Cardiac muscle cell (in vitro differentiated cells and primary cell): Measurements from ENCODE around the gene RNGTT. TPM values are rescaled to one million over a fixed set of nuclear protein-coding genes. Genes with fewer than 3 reads are reported as not detected.

Experiments
- DNase-seq, 2 donors: peaks; one replicate each; pipeline versions ENCODE4 v3.0.0 to v3.0.0-alpha.2; 2010 to 2017; ENCODE audit warnings: low read depth in 1 of 2, low spot score in 1 of 2
- H3K27ac ChIP-seq: fragments of 200-600 bp; sonication (generic); 2 replicates; pipeline ENCODE4 v1.5.1; 2016
- H3K27me3 ChIP-seq: fragments of 200-600 bp; sonication (generic); 2 replicates; pipeline ENCODE4 v1.6.0; 2016; ENCODE audit warnings: control low read depth
- H3K36me3 ChIP-seq: fragments of 200-600 bp; sonication (generic); 2 replicates; pipeline ENCODE4 v1.5.1; 2016; ENCODE audit warnings: control low read depth
- H3K4me1 ChIP-seq: fragments of 200-600 bp; sonication (generic); 2 replicates; pipeline ENCODE4 v1.8.1; 2017; ENCODE audit warnings: low read depth, mild to moderate bottlenecking, mixed run types
- H3K4me3 ChIP-seq: fragments of 200-600 bp; sonication (generic); 2 replicates; pipeline ENCODE4 v1.5.1; 2016; ENCODE audit warnings: mild to moderate bottlenecking
- H3K9me3 ChIP-seq: fragments of 200-600 bp; sonication (generic); 2 replicates; pipeline ENCODE4 v1.5.1; 2017; ENCODE audit warnings: low read depth, mild to moderate bottlenecking, control low read depth
- CTCF ChIP-seq: IDR thresholded peaks from 2 replicates; pipeline ENCODE4 v1.5.1; 2012; ENCODE audit warnings: low read depth, mild to moderate bottlenecking, low read length
- polyA plus RNA-seq: library from polyadenylated mRNA; unstranded; fragments of >200 nt; fragmentation: Nextera tagmentation; extraction: Ambion mirVana; gene quantifications from 2 replicates; pipeline ENCODE4 v1.2.1, GENCODE V29; 2016
- total RNA-seq: library from RNA; depleted of rRNA; stranded (reverse); fragments of >200 nt; gene quantifications from 2 replicates; pipeline ENCODE4 v1.2.3, GENCODE V29; 2016

RNGTT gene
- total and polyA plus RNA-seq, 2 experiments from 2014 or later = 10.9 to 12.5 TPM

- Histone ChIP-seq H3K27me3 (no peaks in the 10 kb centered on the region), H3K9me3 (no peaks in the 10 kb centered on the region), H3K27ac (no peak overlapping the region), H3K4me3 (no peak overlapping the region), H3K36me3 (no peaks in the 10 kb centered on the region), H3K4me1 (no peaks in the 10 kb centered on the region)
- DNase-seq = no peak
- no peak for TF ChIP-seq CTCF
Observed at GRCh38 chr6:88662163-88662580, 301.2 kb downstream of the RNGTT start.

GRCh38 chr6:88661136-88661535, 302.3 kb downstream of the RNGTT start:
- no peak for DNase-seq
- no peak overlapping the region for H3K27ac ChIP-seq
- H3K36me3 ChIP-seq = no peaks in the 10 kb centered on the region
- H3K27me3 ChIP-seq = no peaks in the 10 kb centered on the region
- H3K9me3 ChIP-seq = no peaks in the 10 kb centered on the region
- H3K4me3 ChIP-seq = no peak overlapping the region
- no peak for TF ChIP-seq CTCF
- H3K4me1 ChIP-seq = no peaks in the 10 kb centered on the region

GRCh38 chr6:88655586-88655985, 307.8 kb downstream of the RNGTT start:
- TF ChIP-seq CTCF = no peak
- Histone ChIP-seq H3K9me3 (no peaks in the 10 kb centered on the region), H3K4me3 (no peak overlapping the region), H3K27ac (no peak overlapping the region), H3K36me3 (no peaks in the 10 kb centered on the region), H3K4me1 (no peaks in the 10 kb centered on the region), H3K27me3 (no peaks in the 10 kb centered on the region)
- no peak for DNase-seq

GRCh38 chr6:88653936-88654335, 309.5 kb downstream of the RNGTT start:
- Histone ChIP-seq H3K27me3 (no peaks in the 10 kb centered on the region), H3K27ac (no peak overlapping the region), H3K36me3 (no peaks in the 10 kb centered on the region), H3K4me1 (no peaks in the 10 kb centered on the region), H3K4me3 (no peak overlapping the region), H3K9me3 (no peaks in the 10 kb centered on the region)
- DNase-seq = no peak
- TF ChIP-seq CTCF = no peak

DNA sequence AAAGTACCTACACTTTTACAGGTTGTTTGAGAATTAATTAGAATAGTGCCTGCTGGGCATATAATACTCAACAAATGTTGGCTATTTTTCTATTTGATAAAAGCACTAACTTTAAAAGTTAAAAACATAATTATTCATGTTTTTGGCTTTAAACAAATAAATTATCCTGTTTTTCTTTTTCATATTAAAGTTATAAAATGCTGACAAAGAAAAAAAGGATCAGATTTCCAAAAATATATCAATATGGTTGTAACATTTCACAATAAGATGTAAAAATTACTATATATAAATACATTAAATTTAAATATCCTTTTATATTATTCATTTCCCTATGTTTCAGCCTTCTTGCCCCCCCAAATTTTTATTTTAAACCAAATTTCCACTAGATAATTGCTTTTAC, 312.0 kb downstream of the RNGTT start:
- Histone ChIP-seq H3K4me3 (no peak overlapping the region), H3K4me1 (no peaks in the 10 kb centered on the region), H3K36me3 (no peaks in the 10 kb centered on the region), H3K27ac (no peak overlapping the region), H3K9me3 (no peaks in the 10 kb centered on the region), H3K27me3 (no peaks in the 10 kb centered on the region)
- TF ChIP-seq CTCF = no peak
- no peak for DNase-seq

DNA sequence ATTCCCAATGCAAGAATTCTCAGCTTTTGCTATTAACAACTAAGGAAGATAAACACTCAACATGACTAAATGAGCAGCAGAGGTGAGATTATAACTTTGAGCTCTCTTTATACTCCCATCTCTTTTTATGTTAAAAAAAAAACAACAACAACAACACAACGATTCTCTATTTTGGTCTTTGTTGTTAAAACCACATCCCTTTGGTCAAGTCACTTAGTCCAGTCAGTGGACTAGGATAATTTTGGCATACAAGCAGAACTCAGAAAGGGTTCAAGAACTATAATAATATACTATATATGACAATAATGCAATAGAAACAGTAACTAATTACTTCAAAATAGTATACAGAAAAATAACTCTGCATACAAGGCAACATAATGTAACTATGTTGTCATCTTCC, 312.4 kb downstream of the RNGTT start:
- TF ChIP-seq CTCF = no peak
- DNase-seq = no peak
- no peak overlapping the region for H3K27ac ChIP-seq

More for the DNA sequence above, 312.4 kb downstream of the RNGTT start:
- Histone ChIP-seq H3K9me3 (no peaks in the 10 kb centered on the region), H3K36me3 (no peaks in the 10 kb centered on the region), H3K4me3 (no peak overlapping the region), H3K4me1 (no peaks in the 10 kb centered on the region), H3K27me3 (no peaks in the 10 kb centered on the region)
